ENCODE results near the gene NEU1.
"Not testable (repeated sequence)": the region's sequence is repeated elsewhere in the genome, so short reads cannot be mapped to it uniquely, and the experiment has no call there.

The NEU1 gene

GRCh38 chr6:31862344-31863235 is at the start of gene NEU1:
Gene NEU1 (minus strand): TSS chr6:31862821. CDS start chr6:31862776, 45 bp downstream.
- H3K9me3 ChIP-seq (ENCODE audit: severe bottlenecking), result no peaks in the 10 kb centered on the region
- TF ChIP-seq, protein P1, sequence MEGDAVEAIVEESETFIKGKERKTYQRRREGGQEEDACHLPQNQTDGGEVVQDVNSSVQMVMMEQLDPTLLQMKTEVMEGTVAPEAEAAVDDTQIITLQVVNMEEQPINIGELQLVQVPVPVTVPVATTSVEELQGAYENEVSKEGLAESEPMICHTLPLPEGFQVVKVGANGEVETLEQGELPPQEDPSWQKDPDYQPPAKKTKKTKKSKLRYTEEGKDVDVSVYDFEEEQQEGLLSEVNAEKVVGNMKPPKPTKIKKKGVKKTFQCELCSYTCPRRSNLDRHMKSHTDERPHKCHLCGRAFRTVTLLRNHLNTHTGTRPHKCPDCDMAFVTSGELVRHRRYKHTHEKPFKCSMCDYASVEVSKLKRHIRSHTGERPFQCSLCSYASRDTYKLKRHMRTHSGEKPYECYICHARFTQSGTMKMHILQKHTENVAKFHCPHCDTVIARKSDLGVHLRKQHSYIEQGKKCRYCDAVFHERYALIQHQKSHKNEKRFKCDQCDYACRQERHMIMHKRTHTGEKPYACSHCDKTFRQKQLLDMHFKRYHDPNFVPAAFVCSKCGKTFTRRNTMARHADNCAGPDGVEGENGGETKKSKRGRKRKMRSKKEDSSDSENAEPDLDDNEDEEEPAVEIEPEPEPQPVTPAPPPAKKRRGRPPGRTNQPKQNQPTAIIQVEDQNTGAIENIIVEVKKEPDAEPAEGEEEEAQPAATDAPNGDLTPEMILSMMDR (IDR thresholded peaks at IDR 0.05; ENCODE audit: low read depth, low read length), result no peak
- peak within 1 kb of the TSS; percentile 89 for H3K4me3 ChIP-seq (ENCODE audit: low read depth, low read length)
- H3K27me3 ChIP-seq (ENCODE audit: insufficient read depth, low read depth, severe bottlenecking), result no peaks in the 10 kb centered on the region
- H3K27ac ChIP-seq, result peak within 1 kb of the TSS; percentile 95
- DNase-seq, result peak; percentile 100
- peaks cover 27% of the 10 kb centered on the region for H3K36me3 ChIP-seq

- Histone ChIP-seq H3K4me3 (ENCODE audit: low read depth, low read length) (no peak overlapping the region), H3K27me3 (ENCODE audit: insufficient read depth, low read depth, severe bottlenecking) (no peaks in the 10 kb centered on the region), H3K27ac (no peak overlapping the region), H3K9me3 (ENCODE audit: severe bottlenecking) (no peaks in the 10 kb centered on the region), H3K36me3 (no peaks in the 10 kb centered on the region)
- TF ChIP-seq, protein P1 (IDR thresholded peaks at IDR 0.05; ENCODE audit: low read depth, low read length), result no peak
- no peak for DNase-seq
Observed at GRCh38 chr6:31911826-31912585, 49.4 kb upstream of the NEU1 start.

- not testable (repeated sequence) for H3K36me3 ChIP-seq; H3K27ac ChIP-seq; H3K9me3 ChIP-seq (ENCODE audit: severe bottlenecking)
Observed at GRCh38 chr6:31909298-31909697, 46.7 kb upstream of the NEU1 start.

DNA sequence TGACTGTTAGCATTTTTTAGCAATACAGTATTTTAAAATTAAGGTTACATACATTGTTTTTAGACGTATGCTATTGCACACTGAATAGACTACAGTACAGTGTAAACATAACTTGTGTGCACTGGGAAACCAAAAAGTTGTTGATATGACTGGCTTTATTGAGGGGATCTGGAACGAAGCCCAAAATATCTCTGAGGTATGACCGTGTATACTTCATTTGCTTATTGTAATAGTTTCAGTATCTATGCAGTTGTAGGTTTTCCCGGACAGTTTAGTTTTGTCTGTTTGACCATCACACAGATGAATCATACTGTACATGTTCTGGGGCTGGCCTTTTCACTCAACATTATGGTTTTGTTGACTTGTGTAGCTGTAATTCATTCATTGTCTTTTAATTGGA is 46.2 kb upstream of the NEU1 start:
- TF ChIP-seq, protein P1 (IDR thresholded peaks at IDR 0.05; ENCODE audit: low read depth, low read length), result no peak
- Histone ChIP-seq H3K4me3 (ENCODE audit: low read depth, low read length) (no peak overlapping the region), H3K27me3 (ENCODE audit: insufficient read depth, low read depth, severe bottlenecking) (no peaks in the 10 kb centered on the region), H3K36me3 (no peaks in the 10 kb centered on the region), H3K27ac (no peak overlapping the region), H3K9me3 (ENCODE audit: severe bottlenecking) (no peaks in the 10 kb centered on the region)
- DNase-seq, result no peak

More at GRCh38 chr6:31909298-31909697, 46.7 kb upstream of the NEU1 start:
- H3K4me3 ChIP-seq (ENCODE audit: low read depth, low read length); H3K27me3 ChIP-seq (ENCODE audit: insufficient read depth, low read depth, severe bottlenecking); DNase-seq: not testable (repeated sequence)

DNA sequence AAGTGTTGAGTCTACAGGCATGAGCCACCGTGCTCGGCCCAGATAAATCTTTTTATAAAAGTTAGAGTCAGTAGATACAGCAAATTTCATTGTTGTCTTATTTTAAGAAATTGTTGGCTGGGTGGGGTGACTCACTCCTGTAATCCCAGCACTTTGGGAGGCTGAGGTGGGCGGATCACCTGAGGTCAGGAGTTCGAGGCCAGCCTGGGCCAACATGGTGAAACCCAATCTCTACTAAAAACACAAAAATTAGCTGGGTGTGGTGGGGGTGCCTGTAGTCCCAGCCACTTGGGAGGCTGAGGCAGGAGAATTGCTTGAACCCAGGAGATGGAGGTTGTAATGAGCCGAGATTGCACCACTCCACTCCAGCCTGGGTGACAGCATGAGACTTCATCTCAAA is 45.6 kb upstream of the NEU1 start:
- not testable (repeated sequence) for H3K27ac ChIP-seq; H3K36me3 ChIP-seq; H3K9me3 ChIP-seq (ENCODE audit: severe bottlenecking); H3K27me3 ChIP-seq (ENCODE audit: insufficient read depth, low read depth, severe bottlenecking); H3K4me3 ChIP-seq (ENCODE audit: low read depth, low read length); DNase-seq

DNA sequence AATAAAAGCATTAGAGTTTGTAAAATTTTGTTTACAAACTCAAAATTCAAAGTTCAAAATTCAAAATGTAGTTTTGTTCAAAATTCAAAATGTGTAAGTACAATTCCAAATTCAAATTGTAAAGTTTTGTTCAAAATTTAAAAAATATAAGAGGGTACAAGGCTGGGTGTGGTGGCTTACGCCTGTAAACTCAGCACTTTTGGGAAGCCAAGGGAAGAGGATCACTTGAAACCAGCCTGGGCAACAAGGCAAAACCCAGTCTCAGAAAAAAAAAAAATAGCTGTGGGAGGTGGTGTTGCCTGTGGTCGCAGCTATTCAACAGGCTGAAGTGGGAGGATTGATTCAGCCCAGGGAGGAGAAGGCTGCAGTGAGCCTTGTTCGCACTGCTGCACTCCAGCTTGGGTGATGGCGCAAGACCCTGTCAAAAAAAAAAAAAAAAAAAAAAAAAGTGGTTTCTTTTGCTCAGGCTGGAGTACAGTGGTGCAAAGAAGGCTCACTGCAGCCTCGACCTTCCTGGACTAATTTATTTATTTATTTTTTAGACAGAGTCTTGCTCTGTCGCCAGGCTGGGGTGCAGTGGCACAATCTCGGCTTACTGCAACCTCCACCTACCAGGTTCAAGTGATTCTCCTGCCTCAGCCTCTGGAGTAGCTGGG is 44.7 kb upstream of the NEU1 start:
- Histone ChIP-seq H3K36me3 (no peaks in the 10 kb centered on the region), H3K9me3 (ENCODE audit: severe bottlenecking) (no peaks in the 10 kb centered on the region), H3K4me3 (ENCODE audit: low read depth, low read length) (no peak overlapping the region), H3K27ac (no peak overlapping the region), H3K27me3 (ENCODE audit: insufficient read depth, low read depth, severe bottlenecking) (no peaks in the 10 kb centered on the region)
- DNase-seq, result no peak
- TF ChIP-seq, protein P1 (IDR thresholded peaks at IDR 0.05; ENCODE audit: low read depth, low read length), result no peak

GRCh38 chr6:31906727-31907126 is 44.1 kb upstream of the NEU1 start:
- H3K9me3 ChIP-seq (ENCODE audit: severe bottlenecking); DNase-seq; H3K4me3 ChIP-seq (ENCODE audit: low read depth, low read length); H3K36me3 ChIP-seq; H3K27me3 ChIP-seq (ENCODE audit: insufficient read depth, low read depth, severe bottlenecking); H3K27ac ChIP-seq: not testable (repeated sequence)
